Osteocyte (in vitro differentiated cells): ENCODE results near the gene ZBTB2. TPM values are rescaled to one million over a fixed set of nuclear protein-coding genes. Genes with fewer than 3 reads are reported as not detected.

ENCODE experiments used
- DNase-seq: peaks from one replicate; pipeline ENCODE4 v3.0.0; 2021; ENCODE audit warnings: mixed read lengths; ENCODE audit not compliant: unreplicated experiment; ENCODE audit errors: extremely low spot score
- H3K27ac Mint-ChIP-seq: one replicate; pipeline ENCODE4 v1.8.0; 2021; ENCODE audit warnings: mild to moderate bottlenecking, mixed read lengths; ENCODE audit not compliant: unreplicated experiment
- H3K27me3 Mint-ChIP-seq: one replicate; pipeline ENCODE4 v1.8.0; 2021; ENCODE audit warnings: mixed read lengths; ENCODE audit not compliant: unreplicated experiment
- H3K36me3 Mint-ChIP-seq: one replicate; pipeline ENCODE4 v1.8.0; 2021; ENCODE audit warnings: mixed read lengths; ENCODE audit not compliant: unreplicated experiment
- H3K4me1 Mint-ChIP-seq: one replicate; pipeline ENCODE4 v1.8.0; 2021; ENCODE audit warnings: mixed read lengths; ENCODE audit not compliant: unreplicated experiment
- H3K4me3 Mint-ChIP-seq: one replicate; pipeline ENCODE4 v1.8.0; 2021; ENCODE audit warnings: mild to moderate bottlenecking, moderate library complexity, mixed read lengths; ENCODE audit not compliant: unreplicated experiment
- H3K9me3 Mint-ChIP-seq: one replicate; pipeline ENCODE4 v1.8.0; 2021; ENCODE audit warnings: mixed read lengths; ENCODE audit not compliant: unreplicated experiment
- CTCF ChIP-seq: fragments of 200-600 bp; sonication (generic); IDR thresholded peaks from 2 replicates; pipeline ENCODE4 v1.5.0; 2021; ENCODE audit warnings: antibody characterized with exemption, mild to moderate bottlenecking, moderate library complexity
- total RNA-seq: library from RNA; stranded (reverse); gene quantifications from 2 replicates; pipeline ENCODE4 v1.2.1, GENCODE V29; 2021

The ZBTB2 gene
- total RNA-seq, 1 donor from 2014 or later: 12.3 TPM

GRCh38 chr6:151338651-151339200 lies 52.6 kb downstream of the ZBTB2 start:
- Mint-ChIP-seq H3K9me3 (no peaks in the 10 kb centered on the region), H3K27ac (no peak overlapping the region), H3K36me3 (peaks cover 14% of the 10 kb centered on the region), H3K27me3 (no peaks in the 10 kb centered on the region), H3K4me3 (no peak overlapping the region), H3K4me1 (peaks cover 13% of the 10 kb centered on the region)
- no peak for DNase-seq
- TF ChIP-seq CTCF: no peak

DNA sequence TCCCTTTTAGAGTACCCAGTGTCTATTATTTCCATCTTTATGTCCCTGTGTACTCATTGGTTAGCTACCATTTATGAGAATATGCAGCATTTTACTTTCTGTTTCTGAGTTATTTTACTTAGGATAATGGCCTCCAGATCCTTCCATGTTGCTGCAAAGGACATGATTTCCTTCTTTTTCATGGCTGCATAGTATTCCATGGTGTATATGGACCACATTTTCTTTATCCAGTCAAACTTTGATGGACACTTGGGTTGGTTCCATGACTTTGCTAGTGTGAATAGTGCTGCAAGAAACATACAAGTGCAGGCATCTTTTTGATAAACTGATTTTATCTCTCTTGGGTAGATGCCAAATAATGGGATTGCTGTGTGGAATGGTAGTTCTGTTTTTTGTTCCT lies 55.4 kb downstream of the ZBTB2 start:
- H3K9me3 Mint-ChIP-seq: no peaks in the 10 kb centered on the region
- no peak overlapping the region for H3K27ac Mint-ChIP-seq
- no peak for DNase-seq
- peaks cover 21% of the 10 kb centered on the region for H3K4me1 Mint-ChIP-seq
- no peak overlapping the region for H3K4me3 Mint-ChIP-seq
- no peak for TF ChIP-seq CTCF
- H3K27me3 Mint-ChIP-seq: no peaks in the 10 kb centered on the region
- H3K36me3 Mint-ChIP-seq: peaks cover 13% of the 10 kb centered on the region

GRCh38 chr6:151330130-151330696 lies 61.1 kb downstream of the ZBTB2 start:
- TF ChIP-seq CTCF: no peak
- no peak for DNase-seq
- Mint-ChIP-seq H3K4me3 (no peak overlapping the region), H3K36me3 (peaks cover 5% of the 10 kb centered on the region), H3K27ac (peak overlapping the region; percentile 45), H3K9me3 (no peaks in the 10 kb centered on the region), H3K4me1 (peaks cover 68% of the 10 kb centered on the region), H3K27me3 (no peaks in the 10 kb centered on the region)

DNA sequence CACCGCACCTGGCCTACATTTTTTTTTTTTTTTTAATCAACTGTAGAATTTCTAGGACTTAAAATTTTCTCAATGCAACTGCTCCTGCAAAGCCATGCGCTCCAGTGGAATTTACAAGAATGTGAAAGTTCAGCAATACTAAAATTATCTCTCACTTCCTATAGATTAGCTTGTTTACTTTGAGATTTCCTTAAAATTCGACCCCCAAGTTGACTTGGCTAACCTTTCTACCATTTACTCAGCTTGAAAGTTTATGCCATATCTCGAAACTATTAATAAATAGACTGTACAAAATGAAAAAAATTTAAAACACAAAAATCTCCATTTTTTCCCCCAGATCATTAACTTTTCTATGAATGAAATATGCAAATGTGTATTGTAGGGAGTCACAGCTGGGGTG lies 64.3 kb downstream of the ZBTB2 start:
- DNase-seq: no peak
- Mint-ChIP-seq H3K27ac (peak overlapping the region; percentile 12), H3K27me3 (no peaks in the 10 kb centered on the region), H3K4me3 (peak overlapping the region; percentile 82), H3K36me3 (peaks cover 6% of the 10 kb centered on the region), H3K9me3 (no peaks in the 10 kb centered on the region), H3K4me1 (peaks cover 66% of the 10 kb centered on the region)
- no peak for TF ChIP-seq CTCF

DNA sequence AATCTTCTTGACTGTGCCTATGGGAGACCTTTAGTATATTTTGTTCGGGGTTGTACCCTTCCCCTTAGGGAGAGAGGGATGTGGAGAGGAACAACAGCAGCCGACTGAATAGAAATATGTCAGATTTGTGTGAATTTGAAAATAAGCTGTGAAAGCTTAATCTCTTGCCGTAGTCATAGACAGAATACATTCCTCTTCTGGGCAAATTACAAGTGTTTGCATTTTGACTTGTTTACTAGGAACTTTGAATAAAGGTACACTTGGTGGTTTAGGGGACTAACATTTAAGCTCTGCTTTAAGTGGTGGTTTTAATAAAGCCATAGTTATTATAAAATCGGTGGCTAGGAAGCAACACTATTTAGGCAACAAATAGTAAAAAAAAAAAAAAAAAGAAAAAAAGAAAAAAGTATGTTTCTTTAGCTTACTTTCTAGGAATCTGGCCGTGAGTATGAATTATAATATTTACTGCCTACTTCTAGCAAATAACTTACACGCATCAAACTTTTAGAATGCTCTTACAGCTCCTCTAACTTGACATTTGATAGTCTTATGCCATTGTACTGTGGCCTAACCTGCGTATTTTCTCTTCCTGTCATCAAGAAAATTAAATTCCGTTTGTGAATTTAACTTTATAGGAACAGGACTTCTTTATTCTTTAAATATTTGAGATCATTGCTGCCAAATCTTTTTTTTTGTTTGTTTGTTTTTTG lies 65.1 kb downstream of the ZBTB2 start:
- peak overlapping the region; percentile 83 for H3K27ac Mint-ChIP-seq
- H3K4me3 Mint-ChIP-seq: peak overlapping the region; percentile 82
- H3K27me3 Mint-ChIP-seq: no peaks in the 10 kb centered on the region
- peaks cover 66% of the 10 kb centered on the region for H3K4me1 Mint-ChIP-seq
- H3K36me3 Mint-ChIP-seq: peaks cover 9% of the 10 kb centered on the region
- DNase-seq: no peak
- TF ChIP-seq CTCF: no peak
- no peaks in the 10 kb centered on the region for H3K9me3 Mint-ChIP-seq
